ENCODE results near the gene PTPRU. TPM values are rescaled to one million over a fixed set of nuclear protein-coding genes. Genes with fewer than 3 reads are reported as not detected.

PTPRU gene
- total RNA-seq, 1 experiment from 2014 or later = 45.5 TPM

DNA sequence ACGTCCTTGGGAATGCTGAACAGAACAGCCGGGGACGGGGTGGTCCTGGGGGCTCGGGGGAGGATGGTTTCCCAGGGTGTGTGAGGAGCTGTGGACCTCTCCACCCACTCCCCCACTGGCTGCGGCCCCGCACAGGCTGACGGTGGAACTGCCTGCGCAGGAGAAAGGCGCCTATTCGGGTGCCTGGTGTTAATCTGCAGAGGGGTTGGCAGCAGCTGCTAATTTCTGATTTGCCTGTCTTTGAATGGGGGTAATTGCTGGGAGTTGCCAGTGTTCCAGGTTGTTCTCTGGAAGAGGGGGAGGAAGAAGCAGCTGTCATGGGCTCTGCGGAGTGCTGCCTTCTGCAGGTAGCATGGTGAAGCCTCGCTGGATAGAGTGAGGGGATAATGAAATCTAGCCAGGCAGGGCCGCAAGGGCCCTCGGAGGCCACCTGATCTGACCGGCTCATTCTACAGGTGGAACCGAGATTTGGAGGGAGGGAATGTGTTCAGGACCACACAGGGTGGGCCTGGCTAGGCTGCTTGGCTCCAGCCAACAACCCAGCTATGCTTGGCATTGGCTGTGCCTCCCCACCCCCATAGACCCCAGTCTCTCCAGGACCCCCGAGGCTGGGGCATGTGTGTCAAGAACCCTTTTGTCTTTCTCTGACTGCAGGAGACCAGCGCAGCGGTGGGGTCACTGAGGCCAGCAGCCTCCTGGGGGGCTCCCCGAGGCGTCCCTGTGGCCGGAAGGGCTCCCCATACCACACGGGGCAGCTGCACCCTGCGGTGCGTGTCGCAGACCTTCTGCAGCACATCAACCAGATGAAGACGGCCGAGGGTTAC is 67.1 kb downstream of the PTPRU start:
- TF ChIP-seq, protein P1, sequence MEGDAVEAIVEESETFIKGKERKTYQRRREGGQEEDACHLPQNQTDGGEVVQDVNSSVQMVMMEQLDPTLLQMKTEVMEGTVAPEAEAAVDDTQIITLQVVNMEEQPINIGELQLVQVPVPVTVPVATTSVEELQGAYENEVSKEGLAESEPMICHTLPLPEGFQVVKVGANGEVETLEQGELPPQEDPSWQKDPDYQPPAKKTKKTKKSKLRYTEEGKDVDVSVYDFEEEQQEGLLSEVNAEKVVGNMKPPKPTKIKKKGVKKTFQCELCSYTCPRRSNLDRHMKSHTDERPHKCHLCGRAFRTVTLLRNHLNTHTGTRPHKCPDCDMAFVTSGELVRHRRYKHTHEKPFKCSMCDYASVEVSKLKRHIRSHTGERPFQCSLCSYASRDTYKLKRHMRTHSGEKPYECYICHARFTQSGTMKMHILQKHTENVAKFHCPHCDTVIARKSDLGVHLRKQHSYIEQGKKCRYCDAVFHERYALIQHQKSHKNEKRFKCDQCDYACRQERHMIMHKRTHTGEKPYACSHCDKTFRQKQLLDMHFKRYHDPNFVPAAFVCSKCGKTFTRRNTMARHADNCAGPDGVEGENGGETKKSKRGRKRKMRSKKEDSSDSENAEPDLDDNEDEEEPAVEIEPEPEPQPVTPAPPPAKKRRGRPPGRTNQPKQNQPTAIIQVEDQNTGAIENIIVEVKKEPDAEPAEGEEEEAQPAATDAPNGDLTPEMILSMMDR (conservative IDR thresholded peaks at IDR 0.05) = no peak
- H3K9ac ChIP-seq (ENCODE audit: extremely low read depth, insufficient read length, low read length) = no peak overlapping the region
- H3K27me3 Mint-ChIP-seq (ENCODE audit: low read depth) = no peaks in the 10 kb centered on the region
- DNase-seq = no peak
- H3K27me3 ChIP-seq (ENCODE audit: insufficient read depth, low read length) = no peaks in the 10 kb centered on the region
- H3K23ac ChIP-seq (ENCODE audit: insufficient read length, low read depth, low read length) = no peak overlapping the region
- no peak overlapping the region for H3K18ac ChIP-seq (ENCODE audit: insufficient read length, low read depth, low read length)
- H3K14ac ChIP-seq (ENCODE audit: insufficient read depth, low read length) = no peak overlapping the region
- H3K4me1 ChIP-seq (ENCODE audit: insufficient read depth, low read length) = no peaks in the 10 kb centered on the region
- no peak overlapping the region for H2BK12ac ChIP-seq (ENCODE audit: insufficient read length, low read depth, low read length)
- no peak overlapping the region for H3K27ac ChIP-seq (ENCODE audit: insufficient read length, low read depth, low read length)
- H3K23me2 ChIP-seq (ENCODE audit: insufficient read length, low read depth, low read length, poor library complexity, severe bottlenecking) = no peaks in the 10 kb centered on the region
- no peak overlapping the region for H2AFZ ChIP-seq (ENCODE audit: low read length)
- H4K8ac ChIP-seq (replicated peaks; ENCODE audit: insufficient read length, low read depth, low read length) = no peak overlapping the region
- no peak overlapping the region for H4K5ac ChIP-seq (ENCODE audit: insufficient read length, low read depth, low read length)
- no peaks in the 10 kb centered on the region for H3K79me2 ChIP-seq (ENCODE audit: insufficient read depth, low read length)
- peaks cover 8 to 56% (median 36%) of the 10 kb centered on the region in 3 experiments; a peak in 6 of 7 replicates for H3K36me3 Mint-ChIP-seq (ENCODE audit: insufficient read depth in 1 of 3, low read depth in 3 of 3)
- no peak overlapping the region for H2BK120ac ChIP-seq (ENCODE audit: low read depth, low read length, poor library complexity, severe bottlenecking)
- H2BK20ac ChIP-seq (ENCODE audit: low read depth, low read length, poor library complexity, severe bottlenecking) = no peak overlapping the region
- no peak overlapping the region for H2BK15ac ChIP-seq (ENCODE audit: low read depth, low read length)
- peak overlapping the region in 2 of 3 experiments; percentile 44 to 73; a peak in 1 of 7 replicates for H3K27ac Mint-ChIP-seq
- H3K4ac ChIP-seq (ENCODE audit: low read depth, low read length) = no peak overlapping the region
- no peaks in the 10 kb centered on the region for H3K9me3 ChIP-seq (ENCODE audit: control insufficient read depth, low read depth, low read length)
- H3T11ph ChIP-seq (ENCODE audit: low read length) = no peak overlapping the region
- no peak overlapping the region for H4K91ac ChIP-seq (ENCODE audit: insufficient read length, low read depth, low read length)
- no peak overlapping the region for H3K4me2 ChIP-seq (ENCODE audit: insufficient read depth, insufficient read length, low read length)
- no peaks in the 10 kb centered on the region for H3K79me1 ChIP-seq (ENCODE audit: insufficient read depth, low read depth, low read length, poor library complexity, severe bottlenecking)
- peaks cover 15 to 21% of the 10 kb centered on the region in 2 experiments for H3K4me1 Mint-ChIP-seq
- no CpG with 5 or more reads among the region's 28 CpGs for WGBS (ENCODE audit: extremely low coverage, insufficient read length, low lambda C conversion rate)
- no peaks in the 10 kb centered on the region; a peak in 2 of 5 replicates for H3K9me3 Mint-ChIP-seq
- H2AK5ac ChIP-seq (ENCODE audit: insufficient read length, low read length) = no peak overlapping the region
- H2BK5ac ChIP-seq (ENCODE audit: insufficient read length, low read length) = no peak overlapping the region
- no peak overlapping the region for H3K4me3 Mint-ChIP-seq
- no peaks in the 10 kb centered on the region for H4K20me1 ChIP-seq (ENCODE audit: control insufficient read depth, insufficient read depth, insufficient read length)
- H3K56ac ChIP-seq (ENCODE audit: insufficient read length, low read depth, low read length) = no peak overlapping the region

All from H9 (cell line).